Stimulated activated memory B cell treated with anti-CD40 and anti-IgM and Interleukin-4, amounts not matched to agents 10 μg/mL and 1 μg/mL and 100 μg/mL, for 72 hours (primary cell): ENCODE measurements around the gene TMEM219.

Experiments used
- ATAC-seq: fragments of 150-1000 bp; cut with Tn5 transposase; 2 replicates; pipeline ENCODE4 v1.10.0; 2021
- H3K27ac Mint-ChIP-seq: one replicate; pipeline ENCODE4 v1.8.0; 2022; ENCODE audit warnings: mild to moderate bottlenecking, mixed read lengths
- H3K27me3 Mint-ChIP-seq: one replicate; pipeline ENCODE4 v1.8.0; 2022; ENCODE audit warnings: mixed read lengths
- H3K36me3 Mint-ChIP-seq: one replicate; pipeline ENCODE4 v1.8.0; 2022; ENCODE audit warnings: mixed read lengths
- H3K4me1 Mint-ChIP-seq: one replicate; pipeline ENCODE4 v1.8.0; 2022; ENCODE audit warnings: mixed read lengths
- H3K4me3 Mint-ChIP-seq: one replicate; pipeline ENCODE4 v1.8.0; 2022; ENCODE audit warnings: mild to moderate bottlenecking, moderate library complexity, mixed read lengths
- H3K9me3 Mint-ChIP-seq: one replicate; pipeline ENCODE4 v1.8.0; 2022; ENCODE audit warnings: mixed read lengths

TMEM219 gene

DNA sequence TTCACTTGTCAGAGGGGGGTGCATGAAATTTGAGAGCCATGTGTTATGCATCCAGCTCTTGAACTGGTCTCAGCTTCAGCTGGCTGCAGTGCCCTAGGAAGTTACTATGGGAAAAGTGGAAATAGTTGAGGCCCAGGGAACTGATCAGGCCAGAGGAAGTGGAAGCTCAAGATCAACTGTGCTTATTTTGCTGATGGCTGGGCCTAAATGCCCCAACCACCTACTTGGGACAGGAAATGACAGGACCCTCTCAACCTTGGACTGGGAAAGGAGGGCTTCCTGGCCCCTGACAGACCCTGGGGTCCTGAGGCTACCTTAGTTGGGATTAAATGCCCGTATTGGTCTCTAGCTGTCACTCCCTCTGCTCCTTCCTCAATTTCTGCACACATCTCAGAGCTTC is 10.6 kb downstream of the TMEM219 start:
- Mint-ChIP-seq H3K27me3 (no peaks in the 10 kb centered on the region), H3K4me3 (peak overlapping the region; percentile 93), H3K4me1 (peaks cover 39% of the 10 kb centered on the region), H3K36me3 (peaks cover 18% of the 10 kb centered on the region), H3K27ac (peak overlapping the region; percentile 80), H3K9me3 (no peaks in the 10 kb centered on the region)
- ATAC-seq: no peak

DNA sequence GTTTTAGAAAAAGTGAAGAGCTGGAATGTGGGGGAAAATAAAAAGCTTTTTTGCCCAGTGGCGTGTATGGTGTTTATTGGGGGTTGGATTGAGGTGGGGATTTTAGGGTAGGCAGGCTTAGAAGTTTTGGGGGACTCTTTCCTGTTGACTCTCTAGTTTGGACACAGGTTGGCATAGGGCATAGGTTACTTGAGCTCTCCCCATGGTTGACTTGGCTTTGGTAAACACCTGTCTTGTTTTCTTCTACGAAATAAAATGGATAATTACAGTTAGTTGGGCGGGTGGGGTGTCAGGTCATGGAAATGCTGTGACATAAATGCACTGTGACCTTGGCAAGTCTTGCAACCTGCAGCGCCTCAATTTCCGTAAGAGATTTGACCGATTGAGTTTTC is 11.1 kb downstream of the TMEM219 start:
- peaks cover 18% of the 10 kb centered on the region for H3K36me3 Mint-ChIP-seq
- no peaks in the 10 kb centered on the region for H3K9me3 Mint-ChIP-seq
- H3K27ac Mint-ChIP-seq: peak overlapping the region; percentile 80
- ATAC-seq: no peak
- H3K4me1 Mint-ChIP-seq: peaks cover 39% of the 10 kb centered on the region
- H3K4me3 Mint-ChIP-seq: peak overlapping the region; percentile 93
- no peaks in the 10 kb centered on the region for H3K27me3 Mint-ChIP-seq

DNA sequence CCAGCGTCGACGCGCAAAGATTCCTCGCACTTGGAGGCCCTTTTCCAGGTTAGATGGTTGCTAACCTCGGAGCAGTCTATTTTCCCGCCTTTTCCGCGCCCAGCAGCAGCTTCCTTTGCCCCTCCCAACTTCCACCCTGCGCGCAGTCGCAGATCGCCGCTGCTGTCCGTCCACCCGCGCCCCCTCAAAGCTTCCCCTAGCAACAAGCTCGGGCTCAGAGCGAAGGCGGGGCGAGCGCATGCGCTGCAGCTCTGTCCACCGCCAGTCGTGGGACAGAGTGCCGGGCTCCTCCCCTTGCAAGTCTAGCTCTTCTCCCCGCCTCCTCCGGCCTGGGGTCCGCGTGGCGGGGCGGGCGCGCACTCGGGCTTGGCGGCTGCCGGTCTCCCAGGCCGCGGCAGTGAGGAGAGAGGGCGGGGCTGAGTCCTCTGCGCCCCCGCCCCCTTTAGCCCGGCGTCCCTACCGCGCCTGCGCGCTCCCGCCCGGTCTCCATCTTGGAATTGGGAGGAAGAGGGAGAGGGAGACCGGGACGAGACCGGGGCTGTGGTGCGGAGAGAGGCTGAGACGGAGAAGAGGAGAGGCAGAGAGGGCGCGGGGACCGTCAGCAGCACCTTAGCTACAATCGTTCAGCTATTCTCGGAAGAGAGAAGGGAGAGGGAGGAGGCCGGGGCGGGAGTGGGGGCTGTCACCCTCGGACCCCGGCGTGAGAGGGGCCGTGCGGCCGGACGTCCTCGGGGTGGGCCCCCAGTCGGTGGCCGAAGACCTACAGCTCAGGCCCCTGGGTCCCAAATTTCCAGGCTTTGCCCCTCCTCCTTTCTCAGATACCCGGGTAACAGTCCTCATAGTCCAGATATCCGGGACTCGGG is 11.7 kb downstream of the TMEM219 start, which contains the start of gene TAOK2:
Gene TAOK2, plus strand, starts transcription at position 485 of the 863 bp plus-strand sequence. CDS start 3,905 bp downstream, outside the sequence.
- H3K27ac Mint-ChIP-seq: peak within 1 kb of the TSS; percentile 80
- peaks cover 39% of the 10 kb centered on the region for H3K4me1 Mint-ChIP-seq

GRCh38 chr16:29974291-29975133 is 12.6 kb downstream of the TMEM219 start:
- Mint-ChIP-seq H3K4me3 (peak overlapping the region; percentile 93), H3K4me1 (peaks cover 39% of the 10 kb centered on the region), H3K9me3 (no peaks in the 10 kb centered on the region), H3K27me3 (no peaks in the 10 kb centered on the region), H3K36me3 (peaks cover 17% of the 10 kb centered on the region), H3K27ac (peak overlapping the region; percentile 80)
- ATAC-seq: no peak

More for the DNA sequence above, 11.7 kb downstream of the TMEM219 start, which contains the start of gene TAOK2:
- ATAC-seq: peak; percentile 99
- Mint-ChIP-seq H3K36me3 (peaks cover 16% of the 10 kb centered on the region), H3K4me3 (peak within 1 kb of the TSS; percentile 93), H3K27me3 (no peaks in the 10 kb centered on the region), H3K9me3 (no peaks in the 10 kb centered on the region)

- no peak for ATAC-seq
- Mint-ChIP-seq H3K27me3 (no peaks in the 10 kb centered on the region), H3K4me3 (peak overlapping the region; percentile 93), H3K4me1 (peaks cover 39% of the 10 kb centered on the region), H3K9me3 (no peaks in the 10 kb centered on the region), H3K36me3 (peaks cover 20% of the 10 kb centered on the region), H3K27ac (peak overlapping the region; percentile 80)
Observed at GRCh38 chr16:29975134-29975538, 13.3 kb downstream of the TMEM219 start.

DNA sequence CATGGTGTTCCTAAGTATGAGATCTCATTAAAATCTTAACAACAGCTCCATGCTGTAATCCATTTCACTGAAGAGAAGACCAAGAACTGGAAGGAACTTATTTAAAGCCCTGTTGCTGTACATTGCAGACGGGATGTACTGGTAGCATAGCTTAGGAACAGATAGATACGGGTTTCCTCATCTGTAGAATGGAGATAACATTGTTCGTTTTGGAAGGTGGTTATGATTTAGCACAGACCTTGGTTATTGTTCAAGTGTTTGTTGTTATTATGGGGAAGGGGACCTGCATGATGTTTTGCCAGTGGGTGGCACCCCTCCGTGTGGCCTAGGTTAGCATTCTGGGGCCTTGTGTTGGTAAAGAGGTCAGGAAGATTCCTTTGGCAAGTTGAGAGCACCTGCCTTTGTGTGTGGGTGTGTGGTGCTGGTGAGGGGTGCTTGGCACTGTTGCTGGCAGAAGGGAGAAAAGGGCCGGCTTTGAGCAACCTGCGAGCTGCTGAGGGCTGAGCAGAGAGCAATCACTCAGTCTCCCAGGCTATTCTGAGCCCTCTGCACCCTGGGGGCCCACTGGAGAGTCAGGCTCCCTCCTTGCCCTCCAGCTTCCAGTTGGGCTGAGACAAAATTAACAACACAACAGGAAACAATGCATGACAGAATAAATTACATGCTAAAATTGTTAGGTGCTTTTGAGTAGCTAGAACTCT is 14.1 kb downstream of the TMEM219 start:
- Mint-ChIP-seq H3K36me3 (peaks cover 25% of the 10 kb centered on the region), H3K9me3 (no peaks in the 10 kb centered on the region), H3K4me1 (peaks cover 39% of the 10 kb centered on the region), H3K27ac (peak overlapping the region; percentile 80), H3K4me3 (peak overlapping the region; percentile 93), H3K27me3 (no peaks in the 10 kb centered on the region)
- no peak for ATAC-seq

GRCh38 chr16:29977063-29977825 is 15.4 kb downstream of the TMEM219 start:
- no peak for ATAC-seq
- Mint-ChIP-seq H3K9me3 (no peaks in the 10 kb centered on the region), H3K4me1 (peaks cover 39% of the 10 kb centered on the region), H3K4me3 (no peak overlapping the region), H3K36me3 (peaks cover 21% of the 10 kb centered on the region), H3K27me3 (no peaks in the 10 kb centered on the region), H3K27ac (peak overlapping the region; percentile 80)

GRCh38 chr16:29978081-29978480 is 16.2 kb downstream of the TMEM219 start:
- Mint-ChIP-seq H3K4me1 (peaks cover 37% of the 10 kb centered on the region), H3K9me3 (no peaks in the 10 kb centered on the region), H3K27ac (no peak overlapping the region), H3K36me3 (peaks cover 29% of the 10 kb centered on the region), H3K4me3 (no peak overlapping the region), H3K27me3 (no peaks in the 10 kb centered on the region)
- ATAC-seq: no peak

DNA sequence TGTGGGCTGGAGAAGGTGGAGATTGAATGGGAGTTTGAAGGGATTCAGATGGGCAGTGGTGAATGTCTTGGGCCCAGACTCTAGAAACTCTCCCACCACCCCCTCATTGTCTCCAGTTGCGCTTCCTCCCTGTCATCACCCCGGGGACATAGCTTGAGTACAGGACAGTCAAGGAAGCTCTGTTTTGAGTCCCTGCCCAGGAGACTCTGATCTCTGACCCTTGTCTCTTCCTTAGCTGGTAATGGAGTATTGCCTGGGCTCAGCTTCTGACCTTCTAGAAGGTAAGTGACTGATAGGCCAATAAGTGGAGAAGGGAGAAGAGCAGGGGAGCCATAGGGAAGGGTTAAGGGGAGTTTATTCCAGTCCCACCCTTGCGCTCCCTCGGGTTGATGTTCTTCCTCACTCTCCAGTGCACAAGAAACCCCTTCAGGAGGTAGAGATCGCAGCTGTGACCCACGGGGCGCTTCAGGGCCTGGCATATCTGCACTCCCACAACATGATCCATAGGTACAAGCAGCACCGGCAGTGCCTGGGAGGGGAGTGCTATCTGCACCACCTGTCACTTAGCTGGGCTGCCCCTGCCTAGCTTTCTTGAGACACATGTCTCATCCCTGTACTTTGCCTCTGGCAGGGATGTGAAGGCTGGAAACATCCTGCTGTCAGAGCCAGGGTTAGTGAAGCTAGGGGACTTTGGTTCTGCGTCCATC is 16.8 kb downstream of the TMEM219 start:
- no peak for ATAC-seq
- no peaks in the 10 kb centered on the region for H3K9me3 Mint-ChIP-seq
- peaks cover 31% of the 10 kb centered on the region for H3K4me1 Mint-ChIP-seq
- H3K27me3 Mint-ChIP-seq: no peaks in the 10 kb centered on the region
- no peak overlapping the region for H3K27ac Mint-ChIP-seq
- H3K4me3 Mint-ChIP-seq: no peak overlapping the region
- H3K36me3 Mint-ChIP-seq: peaks cover 35% of the 10 kb centered on the region

DNA sequence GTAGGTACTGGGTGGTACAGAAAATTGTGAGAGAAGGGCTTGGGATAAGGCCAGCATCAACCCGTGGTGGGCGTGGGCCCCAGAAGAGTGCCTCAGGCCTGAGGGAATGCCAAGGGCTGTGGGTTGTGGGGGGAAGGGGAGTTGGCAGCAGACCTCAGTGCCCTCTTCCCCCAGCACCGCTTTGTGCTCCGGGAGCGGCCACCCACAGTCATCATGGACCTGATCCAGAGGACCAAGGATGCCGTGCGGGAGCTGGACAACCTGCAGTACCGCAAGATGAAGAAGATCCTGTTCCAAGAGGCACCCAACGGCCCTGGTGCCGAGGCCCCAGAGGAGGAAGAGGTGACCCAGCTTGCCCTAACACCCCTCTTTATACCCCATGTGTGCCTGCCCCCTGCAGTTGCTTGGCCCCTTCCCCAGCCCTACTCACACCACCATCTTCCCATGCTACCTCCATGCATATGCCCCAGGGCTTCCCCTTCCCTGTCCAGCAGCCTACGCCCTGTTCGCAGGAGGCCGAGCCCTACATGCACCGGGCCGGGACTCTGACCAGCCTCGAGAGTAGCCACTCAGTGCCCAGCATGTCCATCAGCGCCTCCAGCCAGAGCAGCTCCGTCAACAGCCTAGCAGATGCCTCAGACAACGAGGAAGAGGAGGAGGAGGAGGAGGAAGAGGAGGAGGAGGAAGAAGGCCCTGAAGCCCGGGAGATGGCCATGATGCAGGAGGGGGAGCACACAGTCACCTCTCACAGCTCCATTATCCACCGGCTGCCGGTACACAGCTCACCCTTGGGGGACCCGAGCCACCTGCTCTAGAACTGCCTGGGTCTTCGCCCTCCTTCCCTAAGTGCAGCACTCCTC is 20.9 kb downstream of the TMEM219 start:
- H3K4me3 Mint-ChIP-seq: no peak overlapping the region
- ATAC-seq: no peak
- peaks cover 64% of the 10 kb centered on the region for H3K36me3 Mint-ChIP-seq
- H3K9me3 Mint-ChIP-seq: no peaks in the 10 kb centered on the region
- H3K27me3 Mint-ChIP-seq: no peaks in the 10 kb centered on the region
- H3K27ac Mint-ChIP-seq: no peak overlapping the region
- H3K4me1 Mint-ChIP-seq: no peaks in the 10 kb centered on the region

GRCh38 chr16:29983420-29984136 is 21.7 kb downstream of the TMEM219 start:
- peaks cover 72% of the 10 kb centered on the region for H3K36me3 Mint-ChIP-seq
- no peak for ATAC-seq
- no peaks in the 10 kb centered on the region for H3K27me3 Mint-ChIP-seq
- H3K9me3 Mint-ChIP-seq: no peaks in the 10 kb centered on the region
- H3K4me1 Mint-ChIP-seq: no peaks in the 10 kb centered on the region
- peak overlapping the region; percentile 7 for H3K27ac Mint-ChIP-seq
- no peak overlapping the region for H3K4me3 Mint-ChIP-seq

DNA sequence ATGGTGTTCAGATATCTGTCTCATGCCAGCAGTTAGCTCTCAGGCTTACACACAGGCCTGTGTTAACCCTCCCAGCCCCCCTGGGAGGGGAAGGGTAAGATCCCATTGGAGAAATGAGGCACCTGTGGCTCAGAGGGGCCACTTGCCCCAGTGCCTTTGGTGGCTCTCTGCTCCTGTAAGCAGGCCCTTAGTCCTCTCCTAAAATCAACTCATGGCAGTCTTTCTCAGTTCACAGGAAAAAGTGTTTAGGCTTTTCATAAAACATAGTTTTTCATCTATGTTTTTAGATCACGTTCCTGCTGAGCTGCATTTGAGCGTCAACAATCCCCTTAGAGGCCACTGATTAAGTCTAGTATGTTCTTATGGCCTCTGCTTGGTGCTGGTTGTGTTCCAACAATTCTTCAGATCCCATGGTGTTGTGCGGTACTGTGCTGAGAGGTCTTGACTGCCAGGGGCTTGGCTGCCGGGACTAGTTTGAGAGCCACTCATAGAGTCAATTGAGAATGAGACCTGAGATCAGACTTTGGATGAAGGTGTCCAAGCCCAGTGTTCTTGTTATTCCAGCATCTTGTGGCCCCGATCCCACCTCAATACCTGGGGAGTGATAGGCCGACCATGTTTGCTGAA is 22.4 kb downstream of the TMEM219 start:
- no peaks in the 10 kb centered on the region for H3K27me3 Mint-ChIP-seq
- no peak overlapping the region for H3K4me3 Mint-ChIP-seq
- no peaks in the 10 kb centered on the region for H3K4me1 Mint-ChIP-seq
- peak overlapping the region; percentile 7 for H3K27ac Mint-ChIP-seq
- H3K9me3 Mint-ChIP-seq: no peaks in the 10 kb centered on the region
- peaks cover 72% of the 10 kb centered on the region for H3K36me3 Mint-ChIP-seq
- no peak for ATAC-seq
